ENCODE measurements around the gene GINS2.

The GINS2 gene

GRCh38 chr16:85639529-85640253, 49.1 kb downstream of the GINS2 start:
- no peak for DNase-seq (ENCODE audit: low spot score)

DNA sequence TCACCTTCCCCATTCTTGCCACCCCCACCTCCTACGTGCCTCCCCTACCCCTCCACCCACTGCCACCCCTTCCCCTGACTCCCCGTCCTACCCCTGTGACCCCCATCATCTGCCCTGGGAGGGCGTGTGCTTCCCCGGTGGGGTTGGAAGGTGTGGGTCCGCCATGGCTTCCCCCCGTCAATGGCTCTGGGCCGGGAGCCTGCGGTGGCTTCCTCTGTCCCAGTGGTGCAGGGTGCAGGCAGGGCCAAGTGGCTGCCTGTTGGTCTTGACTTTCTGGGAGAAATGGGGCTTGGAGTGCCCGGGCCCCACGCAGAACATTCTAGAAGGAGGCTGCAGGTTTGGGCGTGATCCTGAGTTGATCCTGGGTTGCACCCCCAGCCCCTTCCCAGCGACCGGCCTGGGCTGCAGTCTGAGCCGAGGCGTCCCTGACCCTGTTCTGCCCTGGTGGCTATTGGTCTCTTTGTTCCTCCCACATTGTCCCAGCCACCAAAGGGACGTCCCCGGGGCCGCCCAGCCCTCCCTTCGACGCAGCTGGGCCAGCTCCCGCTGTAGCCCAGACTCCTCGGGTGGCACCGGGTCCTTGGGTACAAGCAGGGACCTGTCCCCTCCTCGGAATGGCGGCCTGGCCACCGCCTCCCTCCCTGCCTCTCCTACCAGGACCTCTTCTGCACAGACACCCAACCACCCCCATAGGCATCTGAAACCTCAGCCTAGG, 49.9 kb downstream of the GINS2 start:
- no peak for DNase-seq (ENCODE audit: low spot score)

- DNase-seq (ENCODE audit: low spot score), result no peak
Observed at GRCh38 chr16:85637808-85638647, 50.7 kb downstream of the GINS2 start.

- no peak for DNase-seq (ENCODE audit: low spot score)
Observed at GRCh38 chr16:85637061-85637807, 51.5 kb downstream of the GINS2 start.

DNA sequence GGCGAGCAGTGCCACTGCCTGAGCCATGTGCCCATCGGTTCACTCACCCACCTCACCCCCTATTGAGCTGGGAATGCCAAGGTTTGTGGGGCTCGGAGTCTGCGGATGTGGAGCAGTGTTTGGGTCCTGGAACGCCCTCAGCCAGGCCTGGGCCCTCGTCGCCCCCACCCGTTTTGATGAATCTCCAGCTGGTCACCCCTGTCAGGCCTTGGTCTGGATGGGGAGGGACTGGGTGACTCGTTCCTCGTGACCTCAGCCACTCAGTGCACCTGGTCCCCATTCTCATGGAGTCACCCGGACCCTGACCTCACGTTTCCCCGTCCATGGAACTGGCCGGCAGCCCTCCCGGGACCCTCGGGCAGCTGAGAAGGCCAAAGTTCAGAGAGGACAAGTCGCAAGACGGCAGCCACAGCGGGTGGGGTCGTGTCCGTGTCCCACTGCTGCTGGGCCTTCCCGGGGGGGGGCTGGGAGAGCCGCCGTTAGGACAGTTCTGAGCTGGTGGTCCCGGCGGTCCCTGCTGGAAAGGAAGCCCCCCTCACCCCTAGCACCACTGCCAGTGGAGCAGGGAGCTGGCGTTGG, 52.4 kb downstream of the GINS2 start:
- no peak for DNase-seq (ENCODE audit: low spot score)

GRCh38 chr16:85635545-85636140, 53.1 kb downstream of the GINS2 start:
- no peak for DNase-seq (ENCODE audit: low spot score)

DNA sequence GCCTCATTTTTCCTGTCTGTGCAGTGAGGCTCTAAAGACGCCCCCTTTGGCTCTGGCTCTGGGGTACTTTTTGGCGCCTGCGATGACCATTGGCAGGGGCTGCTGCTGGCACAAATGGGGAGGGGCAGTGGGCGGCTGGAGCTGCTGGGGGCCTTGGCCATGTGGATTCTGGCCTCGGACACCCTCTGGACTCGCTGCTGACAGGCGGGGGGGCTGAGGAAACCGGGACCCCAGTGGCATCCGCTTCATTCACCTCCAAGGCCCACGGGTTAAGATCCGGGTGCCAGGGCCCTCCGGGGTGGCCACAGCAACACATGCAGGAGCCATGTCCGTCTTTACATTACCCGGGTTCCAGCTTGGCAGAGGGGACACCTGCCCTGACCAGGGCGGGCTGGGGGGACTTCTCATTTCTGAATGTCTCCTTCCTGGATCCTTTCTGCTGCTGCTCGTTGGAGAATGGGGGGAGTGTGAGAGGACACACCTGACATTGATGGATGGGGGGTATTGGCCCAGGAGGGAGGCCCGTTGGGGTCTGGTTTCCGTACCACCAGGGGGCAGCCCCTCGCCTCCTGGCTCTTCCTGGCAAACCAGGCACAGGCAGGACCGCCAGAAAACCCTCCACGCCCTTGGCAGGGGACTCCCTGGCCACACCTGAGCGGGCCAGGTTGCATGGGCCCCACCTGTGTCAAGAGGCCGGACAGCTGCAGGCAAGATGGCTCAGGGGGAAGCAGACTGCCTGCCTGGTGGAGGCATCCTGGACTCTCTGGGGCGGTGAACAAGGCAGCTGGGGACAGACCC, 53.8 kb downstream of the GINS2 start:
- DNase-seq (ENCODE audit: low spot score), result no peak

DNA sequence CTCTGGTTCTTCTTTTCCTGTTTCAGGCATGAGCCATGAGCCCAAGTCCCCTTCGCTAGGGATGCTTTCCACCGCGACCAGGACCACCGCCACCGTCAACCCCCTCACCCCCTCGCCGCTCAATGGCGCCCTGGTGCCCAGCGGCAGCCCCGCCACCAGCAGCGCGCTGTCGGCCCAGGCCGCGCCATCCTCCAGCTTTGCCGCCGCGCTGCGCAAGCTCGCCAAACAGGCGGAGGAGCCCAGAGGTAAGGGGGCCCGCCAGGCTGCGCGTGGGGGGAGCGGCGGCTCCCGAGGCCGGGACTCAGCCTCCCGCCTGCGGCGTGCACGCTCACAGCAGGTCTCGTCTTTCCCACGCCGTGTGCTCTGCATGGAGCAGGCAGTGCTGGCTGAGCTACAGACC, 54.9 kb downstream of the GINS2 start:
- no peak for DNase-seq (ENCODE audit: low spot score)

DNA sequence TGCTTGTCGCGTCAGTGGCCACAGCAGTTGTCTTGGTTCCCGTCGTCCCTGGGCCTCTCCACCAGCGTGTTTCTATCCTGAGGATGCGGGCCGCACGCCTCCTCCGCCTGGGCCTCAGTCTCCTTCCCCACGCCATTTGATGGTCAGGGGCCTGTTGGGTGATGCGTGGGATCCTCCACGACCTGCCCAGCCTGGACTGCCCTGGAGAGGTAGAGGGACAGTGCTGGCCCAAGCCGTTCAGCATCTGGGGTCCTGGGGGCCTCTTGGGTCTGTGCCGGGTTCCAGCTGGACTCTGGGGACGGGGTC, 55.4 kb downstream of the GINS2 start:
- no peak for DNase-seq (ENCODE audit: low spot score)

DNA sequence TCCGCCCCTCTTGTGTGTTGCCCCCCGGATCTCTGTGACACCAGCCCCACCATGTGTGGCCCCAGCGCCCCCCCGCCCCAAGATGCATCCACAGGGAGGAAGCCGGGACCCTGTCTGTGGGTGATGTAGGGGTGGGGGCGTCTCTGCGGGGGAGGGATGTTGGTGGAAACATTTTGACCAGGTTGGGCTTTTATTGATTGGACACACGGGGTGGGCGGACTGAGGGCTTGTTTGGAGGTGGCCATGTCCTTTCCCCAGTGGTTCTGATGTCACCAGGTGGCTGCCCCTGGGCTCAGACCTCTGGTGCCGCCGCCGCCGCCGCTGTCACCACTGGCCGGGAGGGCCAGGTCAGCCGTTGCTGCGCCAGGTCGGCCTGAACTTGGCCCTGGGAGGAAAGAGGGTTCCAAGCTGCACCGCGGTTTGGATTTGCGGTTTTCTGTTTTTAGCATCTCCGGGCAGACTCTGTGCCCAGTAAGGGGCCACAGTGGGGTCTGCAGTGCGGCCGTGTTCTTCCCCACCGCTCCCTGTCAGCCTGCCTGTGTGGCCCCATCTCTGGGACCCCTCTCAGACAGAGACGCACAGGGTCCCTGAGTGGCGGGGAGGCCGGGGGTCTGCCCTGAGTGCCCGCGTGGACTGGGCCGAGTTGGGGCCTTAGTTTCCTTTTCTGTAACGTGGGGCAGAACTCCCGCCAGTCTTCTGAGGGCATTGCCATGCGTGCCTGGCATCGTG, 55.9 kb downstream of the GINS2 start:
- no peak for DNase-seq (ENCODE audit: low spot score)

GRCh38 chr16:85631802-85632393, 56.9 kb downstream of the GINS2 start:
- DNase-seq (ENCODE audit: low spot score), result no peak

GRCh38 chr16:85631230-85631629, 57.5 kb downstream of the GINS2 start:
- DNase-seq (ENCODE audit: low spot score), result no peak

- DNase-seq (ENCODE audit: low spot score), result no peak
Observed at GRCh38 chr16:85629853-85630252, 58.9 kb downstream of the GINS2 start.

DNA sequence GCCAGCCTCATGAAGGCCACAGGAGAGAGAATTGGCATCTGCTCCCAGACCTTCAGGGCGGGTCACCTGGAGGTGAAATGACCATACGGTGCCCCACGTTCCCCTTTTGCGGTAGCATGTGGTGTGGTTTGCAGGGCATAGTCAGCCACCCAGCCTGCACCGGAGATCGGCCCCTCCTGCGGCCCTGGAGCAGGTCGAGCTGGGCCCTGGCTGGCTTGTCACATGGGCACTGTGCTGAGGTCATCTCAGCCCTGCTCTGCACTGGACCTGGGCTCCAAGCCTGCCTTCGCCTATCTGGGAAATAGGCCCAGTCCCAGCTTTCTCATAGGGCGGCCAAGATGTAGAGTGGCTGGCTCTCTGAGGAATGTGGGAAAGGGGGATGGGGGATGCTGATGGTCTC, 59.4 kb downstream of the GINS2 start:
- DNase-seq (ENCODE audit: low spot score), result no peak

- no peak for DNase-seq (ENCODE audit: low spot score)
Observed at GRCh38 chr16:85628645-85629044, 60.1 kb downstream of the GINS2 start.

DNA sequence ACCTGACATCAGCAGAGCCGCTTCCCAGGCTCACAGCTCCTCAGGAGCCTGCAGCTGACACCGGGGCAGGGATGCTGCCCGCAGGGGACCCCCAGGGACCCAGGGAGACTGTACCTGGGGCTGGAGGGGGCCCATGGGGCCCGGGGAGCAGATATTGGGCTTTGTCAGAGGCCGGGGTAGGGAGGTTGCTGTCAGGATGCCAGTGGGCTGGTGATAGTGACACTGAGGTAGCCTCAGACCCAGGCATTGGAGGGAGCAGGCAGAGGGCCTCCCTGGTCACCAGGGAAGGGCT, 60.5 kb downstream of the GINS2 start:
- no peak for DNase-seq (ENCODE audit: low spot score)

- DNase-seq (ENCODE audit: low spot score), result no peak
Observed at GRCh38 chr16:85627526-85628264, 61.1 kb downstream of the GINS2 start.

- DNase-seq (ENCODE audit: low spot score), result no peak
Observed at GRCh38 chr16:85627089-85627488, 61.7 kb downstream of the GINS2 start.
